Tibial nerve (tissue), 3 donors: Measurements from ENCODE around the gene TJAP1.

Experiments
- POLR2A ChIP-seq, 2 donors: fragments of 450-650 bp; IDR thresholded peaks; one replicate each; pipeline ENCODE4 v1.6.1; 2017; ENCODE audit warnings: antibody characterized with exemption in 2 of 2, mild to moderate bottlenecking in 2 of 2, moderate library complexity in 2 of 2
- TF ChIP-seq, protein P1 (sequence below), 5 experiments: fragments of 200-600 bp in 3 of 5; fragments of 450-650 bp in 2 of 5; sonication (generic) in 3 of 5; IDR thresholded peaks; one replicate each; pipeline ENCODE4 v1.5.1; 2016 to 2019; ENCODE audit warnings: antibody characterized with exemption in 5 of 5, mild to moderate bottlenecking in 3 of 5, moderate library complexity in 2 of 5

GRCh38 chr6:43540507-43540906 is 63.1 kb downstream of the TJAP1 start:
- TF ChIP-seq, protein P1, sequence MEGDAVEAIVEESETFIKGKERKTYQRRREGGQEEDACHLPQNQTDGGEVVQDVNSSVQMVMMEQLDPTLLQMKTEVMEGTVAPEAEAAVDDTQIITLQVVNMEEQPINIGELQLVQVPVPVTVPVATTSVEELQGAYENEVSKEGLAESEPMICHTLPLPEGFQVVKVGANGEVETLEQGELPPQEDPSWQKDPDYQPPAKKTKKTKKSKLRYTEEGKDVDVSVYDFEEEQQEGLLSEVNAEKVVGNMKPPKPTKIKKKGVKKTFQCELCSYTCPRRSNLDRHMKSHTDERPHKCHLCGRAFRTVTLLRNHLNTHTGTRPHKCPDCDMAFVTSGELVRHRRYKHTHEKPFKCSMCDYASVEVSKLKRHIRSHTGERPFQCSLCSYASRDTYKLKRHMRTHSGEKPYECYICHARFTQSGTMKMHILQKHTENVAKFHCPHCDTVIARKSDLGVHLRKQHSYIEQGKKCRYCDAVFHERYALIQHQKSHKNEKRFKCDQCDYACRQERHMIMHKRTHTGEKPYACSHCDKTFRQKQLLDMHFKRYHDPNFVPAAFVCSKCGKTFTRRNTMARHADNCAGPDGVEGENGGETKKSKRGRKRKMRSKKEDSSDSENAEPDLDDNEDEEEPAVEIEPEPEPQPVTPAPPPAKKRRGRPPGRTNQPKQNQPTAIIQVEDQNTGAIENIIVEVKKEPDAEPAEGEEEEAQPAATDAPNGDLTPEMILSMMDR (IDR thresholded peaks at IDR 0.05) = no peak
- TF ChIP-seq POLR2A (IDR thresholded peaks at IDR 0.05) = no peak
